PC-3 (cell line): ENCODE data around the gene TIMM44. TPM values are rescaled to one million over a fixed set of nuclear protein-coding genes. Genes with fewer than 3 reads are reported as not detected.

ENCODE experiments used
- ATAC-seq: fragments of 200-7000 bp; cut with Tn5 transposase; 2 replicates; pipeline ENCODE4 v1.9.1; 2020; ENCODE audit warnings: mild to moderate bottlenecking, moderate library complexity
- BruUV-seq: library from RNA; stranded (reverse); fragments of 400-500 nt; replicated peaks from 2 replicates; lab custom pipeline; 2021; lab: Mats Ljungman, UMichigan
- CTCF ChIA-PET: fragments of 300-600 bp; sonication (Branson Sonifier 250); formaldehyde crosslinking; loops from one replicate; lab custom pipeline; 2022; ENCODE audit warnings: antibody characterized with exemption; lab: Charles Lee
- POLR2A ChIA-PET: fragments of 300-600 bp; sonication (Branson Sonifier 250); formaldehyde crosslinking; loops from one replicate; lab custom pipeline; 2022; ENCODE audit warnings: antibody characterized with exemption; ENCODE audit not compliant: unreplicated experiment; lab: Charles Lee
- DNase-seq: peaks from one replicate; pipeline ENCODE4 v3.0.0-alpha.2; 2015
- H2AFZ ChIP-seq: fragments of 300-600 bp; sonication (generic); 2 replicates; pipeline ENCODE4 v1.6.0; 2016; ENCODE audit warnings: antibody characterized with exemption, low read length
- H3F3A ChIP-seq: fragments of 300-600 bp; sonication (generic); one replicate; pipeline ENCODE4 v1.6.0; 2017; ENCODE audit warnings: antibody characterized with exemption, low read length, control low read depth, mild to moderate bottlenecking; ENCODE audit not compliant: unreplicated experiment
- H3K27ac ChIP-seq: fragments of 300-600 bp; sonication (generic); 2 replicates; pipeline ENCODE4 v1.5.1; 2016; ENCODE audit warnings: mild to moderate bottlenecking, low read length
- H3K27me3 ChIP-seq: fragments of 300-600 bp; sonication (generic); 2 replicates; pipeline ENCODE4 v1.6.1; 2016; ENCODE audit warnings: low read length, mixed read lengths
- H3K36me3 ChIP-seq: fragments of 300-600 bp; sonication (generic); 2 replicates; pipeline ENCODE4 v1.6.1; 2016; ENCODE audit warnings: low read depth, mixed run types, low read length, mixed read lengths
- H3K4me1 ChIP-seq: fragments of 300-600 bp; sonication (generic); 2 replicates; pipeline ENCODE4 v1.5.1; 2016; ENCODE audit warnings: low read length; ENCODE audit not compliant: insufficient read depth
- H3K4me2 ChIP-seq: fragments of 300-600 bp; sonication (generic); 2 replicates; pipeline ENCODE4 v1.6.0; 2016; ENCODE audit warnings: low read length
- H3K4me3 ChIP-seq: fragments of 300-600 bp; sonication (generic); 2 replicates; pipeline ENCODE4 v1.5.1; 2016; ENCODE audit warnings: mild to moderate bottlenecking, low read length, mixed read lengths
- H3K79me2 ChIP-seq: fragments of 300-600 bp; sonication (generic); 2 replicates; pipeline ENCODE4 v1.6.1; 2017; ENCODE audit warnings: low read length, mixed read lengths
- H3K9ac ChIP-seq: fragments of 300-600 bp; sonication (generic); 2 replicates; pipeline ENCODE4 v1.6.0; 2016; ENCODE audit warnings: mild to moderate bottlenecking, low read length
- H3K9me2 ChIP-seq: fragments of 300-600 bp; sonication (generic); replicated peaks from 2 replicates; pipeline ENCODE4 v1.6.1; 2016; ENCODE audit warnings: mixed run types, low read length, mixed read lengths
- H3K9me3 ChIP-seq: fragments of 300-600 bp; sonication (generic); 2 replicates; pipeline ENCODE4 v1.6.1; 2016; ENCODE audit warnings: low read length, mixed read lengths
- H4K20me1 ChIP-seq: fragments of 300-600 bp; sonication (generic); 2 replicates; pipeline ENCODE4 v1.6.1; 2016; ENCODE audit warnings: low read length, mixed read lengths
- EZH2 ChIP-seq: fragments of 300-600 bp; sonication (generic); IDR thresholded peaks from one replicate; pipeline ENCODE4 v1.6.1; 2017; ENCODE audit warnings: antibody characterized with exemption, mild to moderate bottlenecking, low read length; ENCODE audit not compliant: unreplicated experiment
- EZH2phosphoT487 ChIP-seq: fragments of 300-600 bp; sonication (generic); IDR thresholded peaks from 2 replicates; pipeline ENCODE4 v1.6.1; 2018; ENCODE audit warnings: mild to moderate bottlenecking, antibody characterized with exemption, low read length, borderline replicate concordance
- intact Hi-C: fragments of 100-400 bp; cut with micrococcal nuclease; formaldehyde crosslinking; loops from 2 replicates; pipeline ENCODE4 v1.9.0; 2023
- total RNA-seq: library from RNA; depleted of rRNA; stranded (reverse); fragments of >200 nt; gene quantifications from 2 replicates; pipeline ENCODE4 v1.2.3, GENCODE V29; 2014
- TF ChIP-seq, protein P1 (sequence below): fragments of 300-600 bp; sonication (generic); conservative IDR thresholded peaks from 2 replicates; pipeline ENCODE4 v1.5.1; 2017; ENCODE audit warnings: antibody characterized with exemption, low read depth, mild to moderate bottlenecking, low read length

The TIMM44 gene
- total RNA-seq, 1 experiment from 2014 or later: 191 TPM

DNA sequence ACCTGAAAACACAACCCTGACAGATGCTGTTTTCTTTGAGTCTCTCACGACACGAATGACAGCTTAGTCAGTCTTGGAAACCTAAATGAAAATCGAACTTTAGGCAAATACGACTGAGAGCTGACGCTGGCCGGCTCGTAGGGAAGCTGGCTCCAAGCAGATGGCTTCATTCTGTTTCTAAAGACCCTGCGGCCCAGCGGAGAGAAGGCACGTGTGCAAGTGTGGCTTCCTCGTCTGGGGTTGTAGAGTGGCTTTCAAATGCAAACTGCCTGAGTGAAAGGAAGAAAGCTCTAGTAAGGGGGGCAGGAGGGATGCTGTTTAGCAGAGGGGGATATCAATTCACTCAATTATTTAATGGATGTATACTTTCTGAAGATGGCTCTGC is 26.1 kb upstream of the TIMM44 start:
- intact Hi-C loops: no loop called here
- Histone ChIP-seq H3F3A (no peaks in the 10 kb centered on the region), H3K4me1 (peaks cover 8% of the 10 kb centered on the region; the same call in 1 of the 2 replicates), H3K79me2 (no peaks in the 10 kb centered on the region), H3K4me3 (no peak overlapping the region), H3K4me2 (no peak overlapping the region), H2AFZ (no peak overlapping the region), H3K27ac (no peak overlapping the region), H4K20me1 (0 out of 2 replicates have a peak, but pooled peaks cover 3% of the 10 kb centered on the region), H3K27me3 (no peaks in the 10 kb centered on the region), H3K9ac (no peak overlapping the region), H3K9me3 (no peaks in the 10 kb centered on the region), H3K9me2 (no peaks in the 10 kb centered on the region), H3K36me3 (peaks cover 47% of the 10 kb centered on the region)
- POLR2A ChIA-PET: no interaction called here
- DNase-seq (no peak), ATAC-seq (no peak)
- BruUV-seq: no TSS peak
- no peak for TF ChIP-seq EZH2
- TF ChIP-seq EZH2phosphoT487: no peak
- CTCF ChIA-PET: no interaction called here

DNA sequence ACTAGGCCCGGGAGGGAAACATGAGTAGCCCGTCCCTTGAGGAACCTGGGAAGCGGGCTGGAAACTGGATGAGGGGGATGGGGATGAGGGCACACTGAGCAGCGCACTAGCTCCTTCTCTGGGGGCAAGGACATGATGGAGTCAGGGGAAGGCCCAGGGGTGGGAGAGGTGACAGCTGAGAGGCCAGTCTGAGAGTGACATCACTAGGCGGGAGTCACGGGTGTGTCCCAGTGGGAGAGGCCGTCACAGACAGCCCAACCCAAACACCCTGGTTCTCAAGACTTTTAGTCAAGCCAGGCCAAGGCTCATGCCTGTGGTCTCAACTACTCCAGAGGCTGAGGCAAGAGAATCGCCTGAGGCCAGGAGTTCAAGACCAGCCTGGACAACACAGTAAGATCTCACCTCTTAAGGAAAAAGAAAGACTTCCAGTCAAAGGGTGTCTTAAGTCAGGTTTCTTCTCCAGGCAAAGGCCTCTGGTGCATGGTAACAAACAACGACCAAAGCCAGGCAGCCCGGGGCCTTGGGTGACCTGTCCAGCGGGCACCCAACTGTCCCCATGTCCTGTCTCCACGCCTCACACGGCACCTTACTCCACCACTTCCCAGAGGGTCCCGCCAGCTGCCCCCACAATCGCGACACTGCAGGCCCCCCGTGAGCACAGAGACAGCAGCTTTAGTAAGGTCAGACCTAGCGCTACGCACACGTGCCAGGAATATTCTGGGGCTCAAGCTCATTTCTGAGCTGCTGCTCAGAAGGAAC is 25.5 kb upstream of the TIMM44 start:
- no peaks in the 10 kb centered on the region for H3K79me2 ChIP-seq
- H3F3A ChIP-seq: no peaks in the 10 kb centered on the region
- H3K27ac ChIP-seq: no peak overlapping the region
- no TSS peak for BruUV-seq
- ChIA-PET CTCF (interaction anchor here (0.6 kb wide), 1 partner anchor 92 kb away, joined by 5 read pairs; no protein-coding TSS in a partner anchor), POLR2A (no interaction called here)
- peaks cover 46% of the 10 kb centered on the region for H3K36me3 ChIP-seq
- ATAC-seq (no peak), DNase-seq (no peak)
- peaks cover 8% of the 10 kb centered on the region; the same call in 1 of the 2 replicates for H3K4me1 ChIP-seq
- TF ChIP-seq EZH2phosphoT487: no peak
- TF ChIP-seq, protein P1, sequence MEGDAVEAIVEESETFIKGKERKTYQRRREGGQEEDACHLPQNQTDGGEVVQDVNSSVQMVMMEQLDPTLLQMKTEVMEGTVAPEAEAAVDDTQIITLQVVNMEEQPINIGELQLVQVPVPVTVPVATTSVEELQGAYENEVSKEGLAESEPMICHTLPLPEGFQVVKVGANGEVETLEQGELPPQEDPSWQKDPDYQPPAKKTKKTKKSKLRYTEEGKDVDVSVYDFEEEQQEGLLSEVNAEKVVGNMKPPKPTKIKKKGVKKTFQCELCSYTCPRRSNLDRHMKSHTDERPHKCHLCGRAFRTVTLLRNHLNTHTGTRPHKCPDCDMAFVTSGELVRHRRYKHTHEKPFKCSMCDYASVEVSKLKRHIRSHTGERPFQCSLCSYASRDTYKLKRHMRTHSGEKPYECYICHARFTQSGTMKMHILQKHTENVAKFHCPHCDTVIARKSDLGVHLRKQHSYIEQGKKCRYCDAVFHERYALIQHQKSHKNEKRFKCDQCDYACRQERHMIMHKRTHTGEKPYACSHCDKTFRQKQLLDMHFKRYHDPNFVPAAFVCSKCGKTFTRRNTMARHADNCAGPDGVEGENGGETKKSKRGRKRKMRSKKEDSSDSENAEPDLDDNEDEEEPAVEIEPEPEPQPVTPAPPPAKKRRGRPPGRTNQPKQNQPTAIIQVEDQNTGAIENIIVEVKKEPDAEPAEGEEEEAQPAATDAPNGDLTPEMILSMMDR: no peak
- no peak for TF ChIP-seq EZH2
- no peak overlapping the region for H2AFZ ChIP-seq
- H3K4me2 ChIP-seq: no peak overlapping the region
- 0 out of 2 replicates have a peak, but pooled peaks cover 3% of the 10 kb centered on the region for H4K20me1 ChIP-seq
- H3K9ac ChIP-seq: no peak overlapping the region
- no peaks in the 10 kb centered on the region for H3K9me2 ChIP-seq
- no peak overlapping the region for H3K4me3 ChIP-seq
- intact Hi-C loops: no loop called here
- H3K27me3 ChIP-seq: no peaks in the 10 kb centered on the region
- H3K9me3 ChIP-seq: no peaks in the 10 kb centered on the region

DNA sequence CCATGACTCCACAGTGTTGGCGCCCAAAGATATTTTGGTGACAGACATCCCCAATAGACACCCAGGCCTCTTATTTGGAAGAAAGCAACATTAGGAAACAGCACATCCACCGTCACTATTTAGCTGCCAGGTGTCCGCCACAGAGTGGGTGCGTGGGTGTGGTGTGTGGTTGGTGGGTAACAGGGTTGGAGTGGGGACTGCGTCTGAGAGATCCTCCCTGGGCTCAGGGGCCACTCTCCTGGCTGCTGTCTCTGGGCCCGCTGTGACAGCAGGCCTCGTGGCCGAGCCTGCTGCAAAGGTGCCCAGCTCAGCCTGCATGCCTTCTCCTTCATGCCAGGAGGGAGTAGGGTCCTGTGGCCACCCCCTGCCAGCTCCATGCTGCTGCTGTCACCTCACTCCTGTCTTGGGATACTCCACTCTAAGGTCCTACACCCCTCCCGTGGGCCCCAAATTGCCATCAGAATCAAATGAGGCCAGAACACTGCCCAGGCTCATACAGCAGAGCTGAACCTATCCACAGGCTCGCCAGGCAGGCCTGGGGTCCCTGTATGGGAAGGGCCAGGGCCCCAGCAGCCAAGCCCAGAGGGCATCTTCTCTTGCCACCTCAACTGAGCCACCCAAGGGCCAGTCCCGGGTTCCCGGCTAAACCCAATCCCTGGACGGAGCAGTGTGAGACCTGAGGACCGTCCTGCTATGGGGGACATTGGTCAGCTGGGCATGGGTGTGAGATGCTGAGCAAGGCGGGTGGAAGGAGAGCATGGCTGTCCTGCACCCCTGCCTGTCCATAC is 24.7 kb upstream of the TIMM44 start:
- DNase-seq: no peak
- no peak overlapping the region for H3K9ac ChIP-seq
- H2AFZ ChIP-seq: no peak overlapping the region
- H3K27ac ChIP-seq: no peak overlapping the region
- intact Hi-C loops: no loop called here
- no peaks in the 10 kb centered on the region for H3K9me3 ChIP-seq
- 0 out of 2 replicates have a peak, but pooled peaks cover 3% of the 10 kb centered on the region for H4K20me1 ChIP-seq
- H3K79me2 ChIP-seq: no peaks in the 10 kb centered on the region
- no TSS peak for BruUV-seq
- H3F3A ChIP-seq: no peaks in the 10 kb centered on the region
- no peak overlapping the region for H3K4me2 ChIP-seq
- H3K36me3 ChIP-seq: peaks cover 46% of the 10 kb centered on the region
- TF ChIP-seq EZH2 (no peak), EZH2phosphoT487 (no peak)
- TF ChIP-seq, protein P1: no peak
- peaks cover 8% of the 10 kb centered on the region; the same call in 1 of the 2 replicates for H3K4me1 ChIP-seq
- ATAC-seq: no peak
- H3K9me2 ChIP-seq: no peaks in the 10 kb centered on the region
- ChIA-PET POLR2A (no interaction called here), CTCF (interaction anchor here (0.6 kb wide), 1 partner anchor 92 kb away, joined by 5 read pairs; no protein-coding TSS in a partner anchor)
- H3K4me3 ChIP-seq: no peak overlapping the region
- no peaks in the 10 kb centered on the region for H3K27me3 ChIP-seq
